GM12878 (cell line): ENCODE results near the gene CNTLN. TPM values are rescaled to one million over a fixed set of nuclear protein-coding genes. Genes with fewer than 3 reads are reported as not detected.

Experiments
- ATAC-seq: fragments of 200-7000 bp; cut with Tn5 transposase; 3 replicates; pipeline ENCODE4 v1.9.1; 2020; ENCODE audit warnings: mild to moderate bottlenecking, moderate library complexity
- BruUV-seq: library from RNA; stranded (reverse); fragments of 400-500 nt; replicated peaks from 2 replicates; lab custom pipeline; 2021; lab: Mats Ljungman, UMichigan
- CTCF ChIA-PET: fragments of 300-600 bp; sonication (Branson Sonifier 250); formaldehyde crosslinking; extraction: SDS; loops from one replicate; lab custom pipeline; 2021; ENCODE audit warnings: inconsistent platforms; lab: Yijun Ruan, JAX
- POLR2A ChIA-PET: fragments of 350-600 bp; formaldehyde crosslinking; extraction: SDS; loops from one replicate; lab custom pipeline; 2021; ENCODE audit warnings: inconsistent platforms; lab: Charles Lee
- RAD21 ChIA-PET: fragments of 300-600 bp; sonication (Branson Sonifier 250); formaldehyde crosslinking; loops from one replicate; lab custom pipeline; 2023; ENCODE audit warnings: antibody characterized with exemption; ENCODE audit not compliant: unreplicated experiment; lab: Charles Lee
- SMC1A ChIA-PET: fragments of 300-600 bp; sonication (Branson Sonifier 250); formaldehyde crosslinking; loops from one replicate; lab custom pipeline; 2023; ENCODE audit not compliant: unreplicated experiment, uncharacterized antibody; lab: Charles Lee
- DNase-seq: peaks from one replicate; pipeline ENCODE4 v3.0.0-alpha.2; 2011; ENCODE audit warnings: low read depth, low spot score
- FAIRE-seq: peaks from 3 replicates; lab custom pipeline; 2011; peaks lifted over from hg19 to GRCh38; lab: Jason Lieb, UNC
- H2AFZ ChIP-seq: 2 replicates; pipeline ENCODE4 v1.6.0; 2011; ENCODE audit warnings: low read depth, low read length, control low read depth; ENCODE audit not compliant: control insufficient read depth
- H3K27ac ChIP-seq: 2 replicates; pipeline ENCODE4 v1.5.1; 2011; ENCODE audit warnings: control low read depth; ENCODE audit not compliant: control insufficient read depth, insufficient read depth
- H3K27me3 ChIP-seq, 2 experiments: replicated peaks in 1 of 2; 2 replicates each; pipeline versions ENCODE4 v1.6.0 to v1.6.1; 2011; ENCODE audit warnings: low read length in 1 of 2; ENCODE audit not compliant: control insufficient read depth in 2 of 2, insufficient read depth in 2 of 2
- H3K36me3 ChIP-seq, 2 experiments: 2 replicates each; pipeline ENCODE4 v1.5.1; 2011; ENCODE audit warnings: low read length in 1 of 2; ENCODE audit not compliant: control insufficient read depth in 2 of 2, insufficient read depth in 2 of 2
- H3K4me1 ChIP-seq: 2 replicates; pipeline ENCODE4 v1.6.1; 2011; ENCODE audit warnings: mild to moderate bottlenecking, low read length, moderate library complexity, mixed read lengths; ENCODE audit not compliant: control insufficient read depth, insufficient read depth
- H3K4me2 ChIP-seq: 2 replicates; pipeline ENCODE4 v1.6.0; 2011; ENCODE audit warnings: control low read depth; ENCODE audit not compliant: control insufficient read depth, insufficient read depth
- H3K4me3 ChIP-seq: fragments of 200-600 bp; sonication (generic); 2 replicates; pipeline ENCODE4 v1.5.1; 2016
- H3K79me2 ChIP-seq: 2 replicates; pipeline ENCODE4 v1.6.0; 2011; ENCODE audit warnings: low read length; ENCODE audit not compliant: control insufficient read depth, insufficient read depth
- H3K9ac ChIP-seq: 2 replicates; pipeline ENCODE4 v1.8.0; 2011; ENCODE audit warnings: low read length, control low read depth, mixed read lengths; ENCODE audit not compliant: control insufficient read depth, insufficient read depth
- H3K9me3 ChIP-seq: replicated peaks from 3 replicates; pipeline ENCODE4 v1.5.1; 2011; ENCODE audit warnings: mild to moderate bottlenecking, low read length; ENCODE audit not compliant: control insufficient read depth, insufficient read depth
- H4K20me1 ChIP-seq: 2 replicates; pipeline ENCODE4 v1.6.0; 2011; ENCODE audit not compliant: control insufficient read depth, insufficient read depth
- BCL11A ChIP-seq: IDR thresholded peaks from 2 replicates; pipeline ENCODE4 v1.6.1; 2011; ENCODE audit warnings: low read depth, low read length
- CHD2 ChIP-seq: IDR thresholded peaks from 2 replicates; pipeline ENCODE4 v1.6.1; 2011; ENCODE audit warnings: low read depth, low read length, improper control_type of control experiment, borderline replicate concordance
- CHD4 ChIP-seq: fragments of 200-600 bp; sonication (generic); IDR thresholded peaks from 2 replicates; pipeline ENCODE4 v1.6.1; 2016; ENCODE audit warnings: mild to moderate bottlenecking
- CREB1 ChIP-seq: IDR thresholded peaks from 2 replicates; pipeline ENCODE4 v1.6.1; 2012; ENCODE audit warnings: low read depth, mild to moderate bottlenecking, inconsistent platforms
- FOS ChIP-seq: IDR thresholded peaks from 3 replicates; pipeline ENCODE4 v1.6.1; 2011; ENCODE audit warnings: borderline replicate concordance; ENCODE audit not compliant: insufficient read length; ENCODE audit errors: extremely low read depth
- HDAC6 ChIP-seq: fragments of 200-600 bp; sonication (generic); IDR thresholded peaks from one replicate; pipeline ENCODE4 v1.8.0; 2017; ENCODE audit warnings: antibody characterized with exemption; ENCODE audit not compliant: unreplicated experiment
- IKZF1 ChIP-seq: fragments of 450-650 bp; conservative IDR thresholded peaks from 2 replicates; pipeline ENCODE4 v1.6.1; 2017; ENCODE audit warnings: antibody characterized with exemption, mild to moderate bottlenecking
- LARP7 ChIP-seq: fragments of 450-650 bp; IDR thresholded peaks from 2 replicates; pipeline ENCODE4 v1.6.1; 2017; ENCODE audit warnings: mild to moderate bottlenecking
- MTA2 ChIP-seq: fragments of 450-650 bp; IDR thresholded peaks from 2 replicates; pipeline ENCODE4 v1.6.1; 2016; ENCODE audit warnings: low read depth, mild to moderate bottlenecking, moderate library complexity
- MYB ChIP-seq: fragments of 150-350 bp; IDR thresholded peaks from 2 replicates; pipeline ENCODE4 v1.6.1; 2014; ENCODE audit warnings: mild to moderate bottlenecking, low read depth, low read length, borderline replicate concordance
- NFIC ChIP-seq: IDR thresholded peaks from 2 replicates; pipeline ENCODE4 v1.6.1; 2012; ENCODE audit warnings: low read depth, mild to moderate bottlenecking, inconsistent platforms, low read length, moderate library complexity
- RBBP5 ChIP-seq: fragments of 200-600 bp; sonication (generic); conservative IDR thresholded peaks from 2 replicates; pipeline ENCODE4 v1.6.1; 2016
- TARDBP ChIP-seq: IDR thresholded peaks from 2 replicates; pipeline ENCODE4 v1.6.1; 2016; ENCODE audit warnings: borderline replicate concordance
- TBL1XR1 ChIP-seq: IDR thresholded peaks from 2 replicates; pipeline ENCODE4 v1.6.1; 2012; ENCODE audit warnings: low read depth, low read length, improper control_type of control experiment
- TCF3 ChIP-seq: IDR thresholded peaks from 2 replicates; pipeline ENCODE4 v1.6.1; 2012; ENCODE audit warnings: low read depth, mild to moderate bottlenecking, low read length, borderline replicate concordance; ENCODE audit not compliant: insufficient read depth
- ZNF384 ChIP-seq: IDR thresholded peaks from 2 replicates; pipeline ENCODE4 v1.6.1; 2012; ENCODE audit warnings: low read depth, mild to moderate bottlenecking, low read length, improper control_type of control experiment, borderline replicate concordance
- WGBS: methylation state at CpG from one replicate; pipeline ENCODE4 v1.1.6; 2016; ENCODE audit warnings: low lambda C conversion rate; ENCODE audit not compliant: insufficient replicate concordance, insufficient coverage; ENCODE audit errors: missing lambda C conversion rate; 5-methylcytosine and 5-hydroxymethylcytosine counted together
- in situ Hi-C: fragments of 300-500 bp; cut with MboI; formaldehyde crosslinking; loops from 9 replicates; pipeline ENCODE4 v1.14.3; 2018; ENCODE audit warnings: mixed read lengths
- intact Hi-C: fragments of 100-400 bp; cut with micrococcal nuclease; formaldehyde crosslinking; loops from one replicate; pipeline ENCODE4 v1.14.2; 2022; ENCODE audit not compliant: unreplicated experiment
- polyA plus RNA-seq, 11 experiments: library from polyadenylated mRNA; depleted of rRNA in 4 of 11; unstranded in 6 of 11; stranded (reverse) in 5 of 11; fragments of >200 nt; fragmentation: Nextera tagmentation in 4 of 11; fragmentation: Illumina TruSeq in 1 of 11; extraction: Ambion mirVana in 4 of 11; extraction: Trizol in 1 of 11; gene quantifications; 1 replicate in 1 of 11; 2 replicates in 10 of 11; pipeline versions ENCODE4 v1.2.1 to v1.2.3, GENCODE V29; 2011 to 2016; ENCODE audit warnings: inconsistent platforms in 2 of 11, missing spikeins in 2 of 11, low read depth in 1 of 11
- total RNA-seq, 4 experiments: library from RNA; depleted of rRNA in 3 of 4; stranded (reverse); fragments of >200 nt in 3 of 4; fragmentation: Illumina TruSeq in 1 of 4; extraction: Trizol in 1 of 4; gene quantifications; 2 replicates each; pipeline versions ENCODE4 v1.2.1 to v1.2.3, GENCODE V29; 2013 to 2021
- TF ChIP-seq, protein P1 (sequence below): fragments of 450-650 bp; IDR thresholded peaks from 2 replicates; pipeline ENCODE4 v1.6.1; 2018; ENCODE audit warnings: borderline replicate concordance, mild to moderate bottlenecking; ENCODE audit not compliant: partially characterized antibody
- TF ChIP-seq, protein P2 (sequence below): IDR thresholded peaks from 2 replicates; pipeline ENCODE4 v1.6.1; 2011; ENCODE audit warnings: low read depth, mild to moderate bottlenecking, low read length, moderate library complexity, borderline replicate concordance; ENCODE audit errors: extremely low read depth
- TF ChIP-seq, protein P3 (sequence below): fragments of 450-650 bp; IDR thresholded peaks from 2 replicates; pipeline ENCODE4 v1.6.1; 2017; ENCODE audit warnings: mild to moderate bottlenecking, low read depth, inconsistent platforms; ENCODE audit not compliant: poor library complexity, severe bottlenecking

CNTLN gene
- total and polyA plus RNA-seq, 10 of the 15 experiments (the other 5 are each of a cell fraction or from before 2014, with no cell fraction given): 0.01 to 7.0 (median 0.03) TPM; not detected in 4

DNA sequence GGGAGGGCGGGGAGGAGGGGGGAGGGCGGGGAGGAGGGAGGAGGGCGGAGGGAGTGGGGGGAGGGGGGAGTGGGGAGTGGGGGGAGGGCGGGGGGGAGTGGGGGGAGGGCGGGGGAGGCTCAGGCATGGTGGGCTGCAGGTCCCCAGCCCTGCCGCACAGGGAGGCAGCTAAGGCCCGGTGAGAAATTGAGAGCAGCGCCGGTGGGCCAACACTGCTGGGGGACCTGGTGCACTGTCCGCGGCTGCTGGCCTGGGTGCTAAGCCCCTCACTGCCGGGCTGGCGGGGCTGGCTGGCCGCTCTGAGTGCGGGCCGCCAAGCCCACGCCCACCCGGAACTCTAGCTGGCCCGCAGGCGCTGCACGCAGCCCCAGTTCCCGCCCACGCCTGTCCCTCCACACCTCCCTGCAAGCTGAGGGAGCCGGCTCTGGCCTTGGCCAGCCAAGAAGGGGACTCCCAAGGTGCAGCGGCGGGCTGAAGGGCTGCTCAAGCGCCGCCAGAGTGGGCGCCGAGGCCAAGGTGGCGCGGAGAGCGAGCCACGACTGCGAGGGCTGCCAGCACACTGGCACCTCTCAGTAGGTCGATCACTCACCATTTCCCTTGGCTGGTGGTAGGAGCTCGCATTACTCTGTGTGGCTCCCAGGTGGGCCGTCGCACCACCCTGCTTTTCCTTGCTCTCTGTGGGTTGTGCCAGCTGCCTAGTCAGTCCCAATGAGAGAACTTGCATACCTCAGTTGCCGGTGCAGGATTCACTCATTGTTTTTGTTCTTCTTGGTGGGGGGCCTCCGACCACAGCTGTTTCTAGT is 160.2 kb downstream of the CNTLN start:
- no TSS peak for BruUV-seq
- no peaks in the 10 kb centered on the region for H3K36me3 ChIP-seq
- no peak for TF ChIP-seq TARDBP
- TF ChIP-seq CHD2: no peak
- no peak for TF ChIP-seq BCL11A
- TF ChIP-seq, protein P1, sequence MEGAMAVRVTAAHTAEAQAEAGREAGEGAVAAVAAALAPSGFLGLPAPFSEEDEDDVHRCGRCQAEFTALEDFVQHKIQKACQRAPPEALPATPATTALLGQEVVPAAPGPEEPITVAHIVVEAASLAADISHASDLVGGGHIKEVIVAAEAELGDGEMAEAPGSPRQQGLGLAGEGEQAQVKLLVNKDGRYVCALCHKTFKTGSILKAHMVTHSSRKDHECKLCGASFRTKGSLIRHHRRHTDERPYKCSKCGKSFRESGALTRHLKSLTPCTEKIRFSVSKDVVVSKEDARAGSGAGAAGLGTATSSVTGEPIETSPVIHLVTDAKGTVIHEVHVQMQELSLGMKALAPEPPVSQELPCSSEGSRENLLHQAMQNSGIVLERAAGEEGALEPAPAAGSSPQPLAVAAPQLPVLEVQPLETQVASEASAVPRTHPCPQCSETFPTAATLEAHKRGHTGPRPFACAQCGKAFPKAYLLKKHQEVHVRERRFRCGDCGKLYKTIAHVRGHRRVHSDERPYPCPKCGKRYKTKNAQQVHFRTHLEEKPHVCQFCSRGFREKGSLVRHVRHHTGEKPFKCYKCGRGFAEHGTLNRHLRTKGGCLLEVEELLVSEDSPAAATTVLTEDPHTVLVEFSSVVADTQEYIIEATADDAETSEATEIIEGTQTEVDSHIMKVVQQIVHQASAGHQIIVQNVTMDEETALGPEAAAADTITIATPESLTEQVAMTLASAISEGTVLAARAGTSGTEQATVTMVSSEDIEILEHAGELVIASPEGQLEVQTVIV: no peak
- TF ChIP-seq, protein P2, sequence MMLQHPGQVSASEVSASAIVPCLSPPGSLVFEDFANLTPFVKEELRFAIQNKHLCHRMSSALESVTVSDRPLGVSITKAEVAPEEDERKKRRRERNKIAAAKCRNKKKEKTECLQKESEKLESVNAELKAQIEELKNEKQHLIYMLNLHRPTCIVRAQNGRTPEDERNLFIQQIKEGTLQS: no peak
- no peak for TF ChIP-seq MYB
- TF ChIP-seq HDAC6: no peak
- no peak for TF ChIP-seq LARP7
- TF ChIP-seq RBBP5: no peak
- TF ChIP-seq TBL1XR1: no peak
- no peak for TF ChIP-seq FOS
- TF ChIP-seq NFIC: no peak
- no peak for TF ChIP-seq MTA2
- no peak for TF ChIP-seq IKZF1
- TF ChIP-seq CREB1: no peak
- no peak for TF ChIP-seq CHD4
- TF ChIP-seq, protein P3, sequence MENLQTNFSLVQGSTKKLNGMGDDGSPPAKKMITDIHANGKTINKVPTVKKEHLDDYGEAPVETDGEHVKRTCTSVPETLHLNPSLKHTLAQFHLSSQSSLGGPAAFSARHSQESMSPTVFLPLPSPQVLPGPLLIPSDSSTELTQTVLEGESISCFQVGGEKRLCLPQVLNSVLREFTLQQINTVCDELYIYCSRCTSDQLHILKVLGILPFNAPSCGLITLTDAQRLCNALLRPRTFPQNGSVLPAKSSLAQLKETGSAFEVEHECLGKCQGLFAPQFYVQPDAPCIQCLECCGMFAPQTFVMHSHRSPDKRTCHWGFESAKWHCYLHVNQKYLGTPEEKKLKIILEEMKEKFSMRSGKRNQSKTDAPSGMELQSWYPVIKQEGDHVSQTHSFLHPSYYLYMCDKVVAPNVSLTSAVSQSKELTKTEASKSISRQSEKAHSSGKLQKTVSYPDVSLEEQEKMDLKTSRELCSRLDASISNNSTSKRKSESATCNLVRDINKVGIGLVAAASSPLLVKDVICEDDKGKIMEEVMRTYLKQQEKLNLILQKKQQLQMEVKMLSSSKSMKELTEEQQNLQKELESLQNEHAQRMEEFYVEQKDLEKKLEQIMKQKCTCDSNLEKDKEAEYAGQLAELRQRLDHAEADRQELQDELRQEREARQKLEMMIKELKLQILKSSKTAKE: no peak
- TF ChIP-seq ZNF384: no peak
- no peak for TF ChIP-seq TCF3
- TF ChIP-seq, all 136 proteins: peak for 0
- Histone ChIP-seq H3K4me1 (no peaks in the 10 kb centered on the region), H3K9me3 (no peaks in the 10 kb centered on the region; the same call in 2 of the 3 replicates), H4K20me1 (no peaks in the 10 kb centered on the region), H3K9ac (no peak overlapping the region), H3K4me3 (no peak overlapping the region), H3K27me3 (no peaks in the 10 kb centered on the region), H3K79me2 (no peaks in the 10 kb centered on the region), H2AFZ (no peak overlapping the region), H3K27ac (no peak overlapping the region), H3K4me2 (no peak overlapping the region)
- WGBS: 74% methylated on average over 31 of the region's 41 CpGs
- DNase-seq: peak; percentile 52
- ChIA-PET RAD21 (no interaction called here), SMC1A (no interaction called here), POLR2A (no interaction called here), CTCF (no interaction called here)
- in situ Hi-C loops: no loop called here
- no peak for ATAC-seq
- FAIRE-seq: no peak
- intact Hi-C loops: no loop called here
